ENCODE results near the gene FYCO1.

FYCO1 gene

GRCh38 chr3:45958321-45958791, 37.3 kb downstream of the FYCO1 start:
- DNase-seq: no peak

DNA sequence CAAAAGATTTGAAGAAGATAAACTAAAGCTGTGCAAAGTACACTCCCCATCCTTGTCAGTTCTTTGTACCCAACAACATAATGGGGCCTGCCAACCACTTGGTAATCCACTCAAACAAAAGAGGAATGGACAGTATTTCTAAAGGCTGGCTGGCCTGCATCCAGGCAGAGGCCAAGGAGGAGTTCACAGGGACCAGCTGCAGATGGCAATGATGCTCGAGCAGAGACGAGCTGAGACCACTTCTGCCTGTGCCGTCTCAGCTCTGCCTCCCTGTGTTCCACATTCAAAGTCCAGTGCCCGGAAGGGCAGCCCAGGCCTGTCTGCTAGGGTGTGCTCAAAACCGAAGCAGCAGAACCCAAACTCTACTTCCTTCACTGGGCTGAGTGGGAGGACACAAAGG, 38.0 kb downstream of the FYCO1 start:
- DNase-seq: no peak

GRCh38 chr3:45955706-45956105, 39.9 kb downstream of the FYCO1 start:
- DNase-seq: no peak

GRCh38 chr3:45955017-45955647, 40.5 kb downstream of the FYCO1 start:
- no peak for DNase-seq

GRCh38 chr3:45954306-45954705, 41.3 kb downstream of the FYCO1 start:
- no peak for DNase-seq

DNA sequence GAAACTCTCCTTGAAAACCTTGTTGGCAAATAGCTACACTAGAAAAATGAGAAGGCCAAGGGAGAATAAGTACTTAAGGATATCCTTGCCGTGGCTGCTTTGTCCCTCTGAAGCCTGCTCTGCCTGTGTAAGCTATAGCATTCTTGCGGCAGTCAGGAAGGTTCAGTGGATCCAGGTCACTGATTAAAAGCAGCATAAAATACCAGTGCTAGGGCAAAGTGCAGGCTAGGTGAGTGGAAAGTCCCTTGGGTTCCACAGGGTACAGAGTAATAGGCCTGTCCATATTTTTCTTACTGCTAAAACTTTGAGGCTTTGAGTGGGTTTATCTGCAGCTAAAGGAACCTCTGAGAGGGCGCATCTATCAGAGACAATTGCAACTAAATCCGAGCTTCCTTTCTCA, 42.1 kb downstream of the FYCO1 start:
- DNase-seq: no peak

GRCh38 chr3:45952456-45952855, 43.2 kb downstream of the FYCO1 start:
- no peak for DNase-seq

- DNase-seq: no peak
Measured at GRCh38 chr3:45951946-45952345, 43.7 kb downstream of the FYCO1 start.

DNA sequence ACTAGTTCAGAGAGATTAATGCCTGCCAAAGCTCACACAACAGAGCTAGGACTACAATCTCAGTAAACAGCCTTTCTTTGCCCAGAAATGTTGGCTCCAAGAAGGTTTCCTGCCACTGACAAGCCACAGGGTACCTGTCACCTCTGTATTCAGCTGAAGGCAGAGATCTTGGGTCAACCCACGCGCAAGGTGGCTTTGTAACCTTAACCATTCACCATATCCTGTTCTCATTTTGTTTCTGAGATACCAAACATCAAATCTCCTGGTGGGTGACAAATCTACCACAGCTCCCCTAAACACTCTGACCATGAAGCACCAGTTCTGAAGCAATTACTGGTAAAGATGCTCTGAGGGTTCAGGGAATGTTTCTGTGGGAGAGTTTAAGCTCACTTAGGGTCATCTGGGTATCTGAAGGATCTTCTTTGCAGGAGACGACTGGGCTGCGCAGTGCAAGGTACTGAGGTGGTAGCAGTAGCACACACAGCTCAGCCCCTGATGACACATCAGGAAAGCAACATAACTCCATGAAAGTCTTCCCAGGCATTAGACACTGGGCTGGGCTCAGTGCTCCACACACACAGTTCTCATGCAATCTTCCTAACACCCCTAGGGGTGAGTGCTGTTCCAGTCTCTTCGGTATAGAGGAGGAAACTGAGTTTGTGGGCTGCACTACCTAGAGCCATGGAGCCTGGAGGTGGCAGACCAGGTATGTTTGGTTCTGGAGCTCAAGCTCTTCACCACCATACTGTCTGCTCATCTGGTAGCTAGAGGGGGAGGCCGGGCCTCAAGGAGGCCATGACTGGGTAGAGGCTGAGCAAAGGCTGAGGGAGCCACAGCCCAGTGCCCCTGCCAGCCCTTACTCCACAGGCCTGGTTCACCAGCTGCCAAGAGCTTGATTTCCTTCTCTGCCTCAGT, 44.7 kb downstream of the FYCO1 start:
- peak; percentile 25 for DNase-seq

DNA sequence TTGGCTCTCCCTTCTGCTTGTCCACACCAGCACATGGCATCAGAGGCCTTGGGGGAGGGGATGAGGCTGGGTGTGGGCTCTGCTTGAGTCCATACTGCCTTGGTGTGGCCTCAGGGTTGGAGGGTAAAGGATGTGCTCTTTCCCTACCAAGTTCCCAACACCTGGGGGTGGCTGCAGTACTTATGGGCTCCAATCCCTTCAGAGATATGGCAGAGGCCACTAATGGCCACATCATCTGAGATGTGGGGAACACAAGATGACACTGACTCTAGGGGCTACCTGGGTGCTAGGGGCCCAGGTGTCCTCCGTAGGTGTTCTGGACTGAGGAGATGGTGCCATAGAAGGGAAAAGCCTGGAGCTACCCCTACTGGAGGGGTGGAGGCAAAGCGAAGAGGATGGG, 45.5 kb downstream of the FYCO1 start:
- no peak for DNase-seq

GRCh38 chr3:45949432-45949831, 46.2 kb downstream of the FYCO1 start:
- DNase-seq: no peak

- no peak for DNase-seq
Measured at GRCh38 chr3:45948881-45949280, 46.7 kb downstream of the FYCO1 start.

GRCh38 chr3:45948311-45948781, 47.3 kb downstream of the FYCO1 start:
- DNase-seq: no peak

- no peak for DNase-seq
Measured at GRCh38 chr3:45947361-45947760, 48.3 kb downstream of the FYCO1 start.

GRCh38 chr3:45946875-45947274, 48.7 kb downstream of the FYCO1 start:
- DNase-seq: no peak

- no peak for DNase-seq
Measured at GRCh38 chr3:45946307-45946706, 49.3 kb downstream of the FYCO1 start.

DNA sequence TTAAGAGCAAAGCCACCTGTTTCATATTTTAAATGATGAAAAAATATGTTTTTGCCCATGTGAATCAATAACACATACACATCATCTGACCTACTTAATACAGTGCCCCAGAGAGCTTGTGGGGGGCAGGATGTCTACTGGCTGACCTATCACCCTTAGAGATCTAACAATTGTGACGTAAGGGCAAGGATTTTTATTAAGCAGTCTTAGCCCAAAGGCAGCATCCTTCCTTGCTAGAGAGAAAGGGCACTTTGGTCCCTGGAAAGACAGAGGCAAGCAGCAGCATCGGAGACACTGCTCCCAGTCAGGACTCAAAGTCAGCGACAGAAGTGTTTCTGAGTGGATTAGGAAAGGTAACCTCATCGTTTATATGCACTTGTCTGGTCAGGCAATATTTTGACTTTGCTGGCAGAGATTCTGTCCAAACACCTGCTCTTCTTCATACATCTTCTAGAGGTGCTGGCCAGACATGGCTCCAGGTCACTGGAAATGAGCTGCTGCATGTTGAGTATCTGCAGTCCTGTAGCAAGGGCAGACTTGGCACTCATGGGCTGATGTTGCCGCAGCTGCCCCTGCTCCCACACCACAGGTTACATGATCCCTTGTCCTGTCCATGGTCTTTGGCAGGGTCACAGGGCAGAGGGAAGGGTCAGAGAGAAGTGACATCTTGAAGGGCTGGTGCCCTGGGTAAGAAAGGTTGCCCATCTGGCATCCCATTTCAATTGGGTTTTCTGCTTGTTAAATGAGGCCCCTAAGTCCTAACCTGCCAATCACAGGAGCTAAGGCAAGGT, 50.6 kb downstream of the FYCO1 start:
- no peak for DNase-seq

DNA sequence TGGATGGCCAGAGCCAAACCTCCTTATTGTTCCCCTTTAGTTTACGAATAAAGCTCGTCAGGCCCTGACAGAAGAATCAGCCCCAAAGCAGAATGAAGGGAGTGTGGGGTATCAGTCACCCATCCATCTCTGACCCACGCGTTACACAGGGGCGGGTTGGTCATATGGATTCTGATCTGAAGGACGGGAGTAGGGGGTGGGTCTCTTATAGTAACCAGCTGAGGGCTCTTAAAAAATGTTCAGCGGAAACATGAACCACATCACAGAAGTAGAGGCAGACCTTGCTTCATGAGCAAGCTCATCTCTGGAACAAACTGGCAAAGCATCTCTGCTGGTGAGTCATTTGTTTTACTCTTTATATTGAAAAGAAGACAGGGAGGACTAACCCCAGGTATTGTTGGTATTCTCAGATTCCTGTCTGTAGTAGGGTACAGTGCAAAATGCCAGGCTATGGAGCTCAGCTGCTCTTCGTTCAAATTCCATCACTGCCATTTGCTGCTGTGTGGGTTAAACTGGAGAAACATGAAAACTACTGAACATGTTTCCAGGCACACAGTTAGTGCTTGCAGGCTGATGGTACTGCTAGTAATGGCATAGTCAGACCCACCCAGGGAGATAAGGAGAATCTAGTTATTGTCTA, 52.3 kb downstream of the FYCO1 start, which contains the start of gene CXCR6:
Gene CXCR6, plus strand, starts transcription at position 258 of the 640 bp plus-strand sequence. CDS start 3,018 bp downstream, outside the sequence.
- no peak for DNase-seq

GRCh38 chr3:45942051-45942825, 53.4 kb downstream of the FYCO1 start:
- no peak for DNase-seq

DNA sequence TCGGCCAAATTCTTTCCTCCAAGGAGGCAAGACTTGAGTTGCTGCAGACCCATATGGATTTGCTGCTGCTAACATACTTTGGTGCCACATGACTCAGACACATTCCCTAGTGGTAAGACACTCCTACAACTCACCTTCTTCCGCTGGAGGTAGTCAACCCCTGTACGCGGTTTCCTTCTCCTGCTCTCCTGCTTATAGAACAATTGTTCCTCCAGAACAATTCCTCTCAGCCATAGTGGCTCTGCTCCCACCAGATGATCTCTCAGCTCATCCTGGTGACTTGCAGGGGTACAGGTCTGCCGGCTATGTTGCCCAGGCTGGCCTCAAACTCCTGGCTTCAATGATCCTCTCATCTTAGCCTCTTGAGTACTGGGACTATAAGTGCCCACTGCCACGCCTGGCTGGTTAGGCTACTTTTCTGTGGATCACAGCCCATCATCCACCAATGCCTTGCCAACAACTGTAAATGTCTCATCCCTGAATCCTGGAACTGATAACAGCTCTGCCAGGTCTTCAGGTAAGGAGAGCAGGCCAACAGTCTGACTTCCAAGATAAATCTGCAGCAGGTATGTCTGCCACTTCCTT, 54.8 kb downstream of the FYCO1 start:
- no peak for DNase-seq

DNA sequence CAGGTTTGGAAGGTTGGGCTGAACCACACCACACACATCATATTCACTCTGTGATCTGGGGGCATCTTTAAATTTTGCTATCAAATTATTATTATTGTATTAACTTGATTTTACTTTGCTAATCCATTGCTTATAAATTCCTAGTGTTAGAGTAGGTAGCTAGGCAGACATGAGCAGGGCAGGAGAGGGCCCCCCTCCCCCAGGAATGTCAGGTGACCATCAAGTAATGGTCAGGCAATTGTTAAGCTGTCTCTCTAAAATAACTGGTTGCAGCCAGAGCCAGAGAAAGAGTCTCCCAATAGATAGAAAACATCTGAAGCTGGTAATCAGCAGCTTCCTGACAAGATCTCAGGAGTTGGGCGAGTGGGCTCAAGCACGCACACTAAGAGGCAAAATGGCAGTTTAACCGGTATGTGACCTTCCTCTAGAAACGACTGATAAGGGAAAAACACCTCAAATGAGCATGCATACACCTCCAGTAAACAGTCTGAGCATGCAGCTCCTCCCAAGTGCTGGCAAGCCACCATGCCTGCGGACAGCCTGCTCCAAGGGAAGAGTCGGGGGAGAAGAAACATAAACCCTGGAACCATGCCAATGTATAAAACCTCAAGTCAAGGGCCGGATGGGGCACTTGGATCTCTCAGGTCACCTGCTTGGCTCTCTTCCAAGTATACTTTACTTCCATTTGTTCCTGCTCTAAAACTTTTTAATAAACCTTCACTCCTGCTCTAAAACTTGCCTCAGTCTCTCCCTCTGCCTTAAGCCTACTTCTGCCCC, 55.4 kb downstream of the FYCO1 start:
- DNase-seq: no peak
